NCI-H1092 (cell line): Measurements from ENCODE around the gene TSGA10IP.
A peak's percentile ranks its signal among the peaks of the same experiment; 100 is the strongest.
"Not testable (repeated sequence)": the region's sequence is repeated elsewhere in the genome, so short reads cannot be mapped to it uniquely, and the experiment has no call there.

Source experiments
- DNase-seq: peaks from one replicate; lab custom pipeline; 2025; lab: John Stamatoyannopoulos, UW

The TSGA10IP gene

DNA sequence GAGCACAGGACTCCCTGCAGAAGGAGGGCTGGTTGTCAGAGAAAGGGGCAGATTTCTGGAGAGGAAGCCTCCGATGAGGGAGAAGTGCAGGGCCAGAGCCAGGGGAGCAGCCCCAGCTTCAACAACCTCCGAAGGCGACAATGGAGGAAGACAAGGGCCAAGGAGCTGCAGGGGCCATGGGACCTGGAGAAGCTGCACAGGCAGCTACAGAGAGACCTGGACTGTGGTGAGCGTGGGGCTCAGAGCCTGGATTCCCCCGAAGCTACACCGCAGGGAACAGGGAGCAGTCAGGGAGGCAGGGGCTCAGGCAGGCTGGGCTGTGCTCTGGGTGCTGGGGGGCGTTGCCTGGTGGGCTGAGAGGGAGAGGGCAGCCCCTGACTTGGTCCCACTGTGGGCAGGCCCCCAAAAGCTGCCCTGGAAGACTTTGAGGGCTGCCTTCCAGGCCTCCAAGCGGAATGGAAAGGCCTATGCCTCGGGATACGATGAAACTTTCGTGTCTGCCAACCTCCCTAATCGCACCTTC, 2.4 kb downstream of the TSGA10IP start:
- DNase-seq = no peak

DNA sequence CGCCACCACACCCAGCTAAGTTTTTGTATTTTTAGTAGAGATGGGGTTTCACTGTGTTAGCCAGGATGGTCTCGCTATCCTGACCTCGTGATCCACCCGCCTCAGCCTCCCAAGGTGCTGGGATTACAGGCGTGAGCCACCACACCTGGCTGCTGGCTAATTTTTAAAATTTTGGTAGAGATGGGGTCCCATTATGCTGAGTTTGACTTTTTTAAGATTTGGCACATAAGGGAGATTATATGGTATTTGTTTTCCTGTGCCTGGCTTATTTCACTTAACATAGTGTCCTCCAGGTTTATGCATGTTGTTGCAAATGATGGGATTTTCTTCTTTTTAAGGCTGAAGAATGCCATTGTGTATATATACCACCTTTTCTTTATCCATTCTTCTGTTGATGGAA, 5.4 kb downstream of the TSGA10IP start:
- DNase-seq = not testable (repeated sequence)

DNA sequence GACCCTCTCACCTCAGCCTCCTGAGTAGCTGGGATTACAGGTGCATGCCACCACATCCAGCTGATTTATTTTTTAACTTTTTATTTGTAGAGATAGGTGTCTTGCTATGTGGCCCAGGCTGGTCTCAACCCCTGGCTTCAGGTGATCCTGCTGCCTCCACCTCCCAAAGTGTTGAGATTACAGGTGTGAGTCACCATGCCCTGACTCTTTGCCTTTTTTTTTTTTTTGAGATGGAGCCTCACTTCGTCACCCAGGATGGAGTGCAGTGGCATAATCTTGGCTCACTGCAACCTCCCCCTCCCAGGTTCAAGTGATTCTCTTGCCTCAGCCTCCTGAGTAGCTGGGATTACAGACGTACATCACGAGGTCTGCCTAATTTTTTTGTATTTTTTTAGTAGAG, 6.4 kb downstream of the TSGA10IP start:
- DNase-seq = not testable (repeated sequence)

DNA sequence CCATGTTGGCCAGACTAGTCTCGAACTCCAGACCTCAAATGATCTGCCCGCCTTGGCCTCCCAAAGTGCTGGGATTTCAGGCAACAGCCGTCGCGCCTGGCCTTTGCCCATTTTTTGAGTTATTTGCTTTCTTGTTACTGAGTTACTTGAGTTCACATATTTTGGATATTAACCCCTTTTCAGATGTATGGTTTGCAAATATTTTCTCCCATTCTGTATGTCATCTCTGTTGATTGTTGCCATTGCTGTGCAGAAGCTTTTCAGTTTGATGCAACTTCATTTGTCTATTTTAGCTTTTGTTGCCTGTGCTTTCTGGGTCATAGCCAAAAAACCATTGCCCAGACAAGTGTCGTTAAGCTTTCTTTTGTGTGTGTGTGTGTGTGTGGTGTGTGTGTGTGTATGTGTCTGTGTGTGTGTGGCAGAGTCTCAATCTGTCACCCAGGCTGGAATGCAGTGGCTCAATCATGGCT, 6.8 kb downstream of the TSGA10IP start:
- DNase-seq = no peak

- DNase-seq = no peak
Observed at GRCh38 chr11:65953471-65953870, 8.2 kb downstream of the TSGA10IP start.

GRCh38 chr11:65954771-65955170, 9.5 kb downstream of the TSGA10IP start:
- DNase-seq = no peak

DNA sequence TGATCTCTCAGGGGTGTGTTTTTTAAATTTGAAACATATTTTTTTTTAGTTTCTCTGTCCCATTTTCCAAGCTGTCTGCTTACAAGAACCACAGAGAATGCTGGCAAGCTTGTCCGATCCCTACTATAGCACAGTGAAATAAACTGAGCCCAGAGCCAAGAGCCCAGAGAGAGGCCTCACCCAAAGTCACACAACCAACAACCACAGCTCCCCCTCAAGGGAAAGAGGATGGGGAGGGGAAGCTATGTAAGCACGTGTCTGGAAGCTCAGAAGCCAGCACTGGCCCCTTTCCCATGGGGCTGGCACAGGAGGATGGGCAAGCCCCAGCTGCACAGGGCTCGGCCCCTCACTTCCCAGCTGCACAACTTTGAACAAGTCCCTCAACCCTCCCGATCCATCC, 13.0 kb downstream of the TSGA10IP start:
- DNase-seq = no peak

DNA sequence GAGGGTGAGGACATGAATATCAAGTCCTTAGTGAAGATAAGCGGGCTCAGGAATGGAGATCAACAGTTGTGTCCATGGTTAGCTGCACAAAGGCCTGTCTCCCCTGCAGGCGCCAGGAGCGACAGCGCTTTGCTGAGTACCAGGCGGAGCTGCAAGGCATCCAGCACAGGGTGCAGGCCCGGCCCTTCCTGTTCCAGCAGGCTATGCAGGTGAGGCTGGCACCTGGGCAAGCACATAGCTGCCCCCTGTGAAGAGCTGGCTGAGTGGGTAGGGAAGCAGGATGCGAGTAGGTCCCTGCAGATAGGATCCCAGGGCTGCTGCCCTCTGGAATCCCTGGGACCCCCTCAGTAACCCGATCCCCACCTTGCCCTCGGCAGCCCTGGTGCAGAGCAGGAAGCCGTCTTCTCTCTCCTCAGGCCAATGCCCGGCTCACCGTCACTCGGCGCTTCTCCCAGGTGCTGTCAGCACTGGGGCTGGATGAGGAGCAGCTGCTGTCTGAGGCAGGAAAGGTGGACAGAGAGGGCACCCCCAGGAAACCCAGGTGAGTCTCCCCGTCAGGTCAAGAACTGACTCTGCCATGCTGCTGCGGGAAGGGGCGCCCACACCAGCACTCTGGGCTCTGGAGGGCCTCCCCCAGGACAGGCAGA, 13.6 kb downstream of the TSGA10IP start:
- DNase-seq = no peak

DNA sequence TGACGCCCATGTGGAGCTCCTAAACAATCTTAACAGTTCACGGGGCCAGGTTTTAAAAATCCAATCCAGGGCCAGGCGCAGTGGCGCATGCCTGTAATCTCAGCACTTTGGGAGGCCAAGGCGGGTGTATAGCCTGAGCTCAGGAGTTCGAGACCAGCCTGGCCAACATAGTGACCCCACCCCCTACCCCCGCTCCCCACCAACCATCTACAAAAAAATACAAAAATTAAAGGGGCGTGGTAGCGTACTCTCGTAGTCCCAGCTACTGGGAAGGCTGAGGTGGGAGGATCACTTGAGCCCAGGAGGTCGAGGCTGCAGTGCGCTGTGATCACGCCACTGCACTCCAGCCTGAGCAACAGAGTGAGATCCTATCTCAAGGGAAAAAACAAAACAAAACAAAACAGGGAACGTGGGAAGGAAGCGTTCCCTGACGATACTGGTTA, 15.6 kb downstream of the TSGA10IP start:
- DNase-seq = no peak

DNA sequence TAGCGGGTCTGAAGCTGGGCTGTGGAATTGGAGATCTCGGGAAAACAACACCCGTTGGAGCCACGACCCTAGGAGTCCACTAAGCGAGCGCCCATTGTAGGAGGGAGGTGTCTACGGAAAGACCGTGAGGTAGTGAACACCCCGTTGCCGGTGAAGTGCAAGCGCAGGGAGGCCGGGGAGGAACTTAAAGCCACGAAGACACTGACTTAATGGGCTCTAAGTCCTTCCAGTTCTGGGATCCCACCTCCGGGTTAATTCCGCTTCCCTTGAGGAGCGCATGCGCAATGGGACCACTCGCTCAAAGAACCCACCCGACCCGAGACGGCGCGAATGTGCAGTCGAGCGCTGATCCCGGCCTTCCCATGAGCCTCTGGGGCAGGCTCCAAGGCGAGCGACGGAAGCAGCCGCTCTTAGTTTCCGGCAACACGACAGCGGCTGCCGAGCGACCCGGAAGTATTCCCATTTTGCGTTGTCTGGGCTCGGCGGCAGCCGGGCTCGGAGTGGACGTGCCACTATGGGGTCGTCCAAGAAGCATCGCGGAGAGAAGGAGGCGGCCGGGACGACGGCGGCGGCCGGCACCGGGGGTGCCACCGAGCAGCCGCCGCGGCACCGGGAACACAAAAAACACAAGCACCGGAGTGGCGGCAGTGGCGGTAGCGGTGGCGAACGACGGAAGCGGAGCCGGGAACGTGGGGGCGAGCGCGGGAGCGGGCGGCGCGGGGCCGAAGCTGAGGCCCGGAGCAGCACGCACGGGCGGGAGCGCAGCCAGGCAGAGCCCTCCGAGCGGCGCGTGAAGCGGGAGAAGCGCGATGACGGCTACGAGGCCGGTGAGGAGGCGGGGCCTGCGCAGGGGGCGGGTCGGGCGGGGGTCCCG, 16.2 kb downstream of the TSGA10IP start, which contains the start of gene SART1:
TSS of gene SART1 (plus strand) at position 468 of the 874 bp plus-strand sequence. CDS start at position 515, 47 bp downstream.
- DNase-seq = peak; percentile 99

GRCh38 chr11:65962141-65962564, 16.9 kb downstream of the TSGA10IP start:
- no peak for DNase-seq

DNA sequence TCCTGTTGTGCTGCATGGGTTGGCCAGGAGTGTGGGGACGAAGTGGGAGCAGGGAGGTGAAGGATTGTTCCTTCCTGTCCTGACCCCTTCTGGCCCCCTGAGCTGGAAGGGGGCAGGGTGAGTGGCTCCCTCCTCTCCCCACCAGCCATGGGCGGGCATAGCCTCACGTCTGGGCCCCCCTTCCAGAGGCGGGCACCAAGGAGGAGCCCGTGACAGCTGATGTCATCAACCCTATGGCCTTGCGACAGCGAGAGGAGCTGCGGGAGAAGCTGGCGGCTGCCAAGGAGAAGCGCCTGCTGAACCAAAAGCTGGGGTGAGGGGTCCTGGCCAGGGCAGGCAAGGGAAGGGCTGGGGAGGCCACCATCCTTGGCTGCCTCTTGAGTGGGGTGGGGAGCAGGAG, 19.6 kb downstream of the TSGA10IP start:
- DNase-seq = no peak

GRCh38 chr11:65965986-65966762, 20.9 kb downstream of the TSGA10IP start:
- DNase-seq = no peak

DNA sequence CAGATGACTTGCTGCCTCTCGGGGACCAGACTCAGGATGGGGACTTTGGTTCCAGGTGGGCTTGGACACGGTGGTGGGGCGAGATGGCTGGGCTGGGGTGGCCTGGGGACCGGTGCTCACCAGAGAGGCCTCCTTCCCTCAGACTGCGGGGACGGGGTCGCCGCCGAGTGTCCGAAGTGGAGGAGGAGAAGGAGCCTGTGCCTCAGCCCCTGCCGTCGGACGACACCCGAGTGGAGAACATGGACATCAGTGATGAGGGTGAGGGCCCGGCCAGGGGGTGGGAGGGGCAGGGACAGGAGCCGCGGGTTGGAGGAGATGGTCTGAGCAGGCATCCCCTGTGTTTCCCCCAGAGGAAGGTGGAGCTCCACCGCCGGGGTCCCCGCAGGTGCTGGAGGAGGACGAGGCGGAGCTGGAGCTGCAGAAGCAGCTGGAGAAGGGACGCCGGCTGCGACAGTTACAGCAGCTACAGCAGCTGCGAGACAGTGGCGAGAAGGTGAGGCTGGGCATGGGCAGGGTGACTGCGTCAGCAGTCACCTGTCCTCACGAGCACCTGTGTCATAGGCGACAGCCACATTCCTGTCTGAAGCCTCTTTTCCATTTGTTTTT, 22.2 kb downstream of the TSGA10IP start:
- no peak for DNase-seq

- no peak for DNase-seq
Observed at GRCh38 chr11:65968600-65969482, 23.6 kb downstream of the TSGA10IP start.

DNA sequence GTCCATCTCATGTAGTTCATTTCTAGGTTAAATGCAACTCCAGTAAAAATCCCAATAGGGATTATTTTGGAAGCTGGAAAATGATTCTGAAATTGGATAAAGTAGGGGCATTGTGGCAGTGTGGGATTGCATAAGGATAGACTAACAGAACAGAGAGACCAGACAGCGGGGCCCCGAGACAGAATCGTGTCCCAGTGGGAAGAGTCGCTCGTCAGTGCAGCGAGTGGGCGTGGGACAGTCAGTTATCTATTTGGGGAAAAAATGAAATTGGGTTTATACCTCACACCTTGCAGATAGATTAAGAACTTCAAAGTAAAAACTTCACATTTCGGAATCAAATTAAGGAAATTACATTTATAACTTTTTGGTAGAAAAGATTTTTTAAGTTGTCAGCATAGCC, 26.8 kb downstream of the TSGA10IP start:
- no peak for DNase-seq

DNA sequence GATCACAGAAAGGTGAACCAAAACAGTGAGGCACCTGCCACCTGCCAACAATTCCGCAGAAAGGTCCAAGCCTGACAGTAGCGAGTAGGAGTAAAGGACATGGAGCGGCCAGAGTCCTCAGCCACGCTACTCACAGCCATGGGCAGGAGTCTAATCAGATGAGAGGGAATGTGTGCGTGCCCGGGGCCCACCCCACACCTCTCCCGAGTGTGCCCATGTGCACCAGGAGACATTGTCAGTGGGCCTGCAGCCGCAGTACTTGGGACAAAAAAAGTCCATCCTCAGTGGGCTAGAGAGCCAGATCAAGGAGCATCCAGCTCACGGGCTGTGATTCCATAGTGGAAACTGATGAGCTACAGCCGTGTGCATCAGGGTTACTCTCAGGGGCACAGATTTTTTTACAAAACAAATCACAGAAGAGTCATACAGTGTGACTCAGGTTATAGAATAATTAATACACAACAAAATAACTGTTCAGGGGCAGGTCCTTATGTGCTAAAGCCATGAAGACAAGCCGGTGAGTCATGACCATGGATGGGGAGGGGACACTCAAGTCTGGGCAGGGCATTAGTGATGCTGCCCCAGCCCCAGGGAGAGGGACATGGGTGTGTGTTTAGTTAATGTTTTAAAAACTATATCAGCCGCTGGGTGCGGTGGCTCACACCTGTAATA, 28.3 kb downstream of the TSGA10IP start:
- no peak for DNase-seq

GRCh38 chr11:65975771-65976170, 30.5 kb downstream of the TSGA10IP start:
- DNase-seq = no peak

DNA sequence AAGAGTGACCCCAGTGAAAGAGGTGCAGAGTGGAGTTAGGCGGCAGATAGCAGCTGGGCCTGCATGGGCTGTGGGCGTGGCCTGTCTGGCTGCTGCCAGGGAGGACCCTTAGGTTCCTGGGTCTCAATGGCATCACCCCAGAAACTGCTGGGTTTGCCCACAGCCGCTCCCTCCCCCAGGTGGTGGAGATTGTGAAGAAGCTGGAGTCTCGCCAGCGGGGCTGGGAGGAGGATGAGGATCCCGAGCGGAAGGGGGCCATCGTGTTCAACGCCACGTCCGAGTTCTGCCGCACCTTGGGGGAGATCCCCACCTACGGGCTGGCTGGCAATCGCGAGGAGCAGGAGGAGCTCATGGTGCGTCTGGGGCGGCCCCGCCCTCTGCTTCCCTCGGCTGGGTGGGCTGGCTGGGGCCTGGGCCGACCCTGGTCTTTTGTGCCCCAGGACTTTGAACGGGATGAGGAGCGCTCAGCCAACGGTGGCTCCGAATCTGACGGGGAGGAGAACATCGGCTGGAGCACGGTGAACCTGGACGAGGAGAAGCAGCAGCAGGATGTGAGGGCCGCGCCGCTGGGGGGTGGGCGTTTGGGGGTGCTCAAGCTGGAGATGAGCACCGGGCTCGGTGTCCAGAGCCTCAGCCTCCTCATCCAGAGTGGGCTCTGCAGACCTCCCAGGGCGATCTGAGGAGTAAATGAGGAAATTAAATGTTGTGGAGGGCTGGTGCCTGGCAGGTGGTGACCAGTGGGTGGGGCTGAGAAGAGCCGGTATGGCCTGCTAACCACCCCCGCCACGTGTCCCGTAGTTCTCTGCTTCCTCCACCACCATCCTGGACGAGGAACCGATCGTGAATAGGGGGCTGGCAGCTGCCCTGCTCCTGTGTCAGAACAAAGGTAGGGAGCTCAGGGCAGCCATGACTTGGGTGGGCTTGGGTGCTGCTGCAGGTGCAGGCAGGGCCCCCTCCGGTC, 31.2 kb downstream of the TSGA10IP start:
- no peak for DNase-seq
